Measurements from ENCODE around the gene ARRDC4.

Gene ARRDC4

GRCh38 chr15:97998307-97999071 lies 38.0 kb downstream of the ARRDC4 start:
- DNase-seq (ENCODE audit: low spot score) = no peak

GRCh38 chr15:98000249-98001203 lies 40.0 kb downstream of the ARRDC4 start:
- DNase-seq (ENCODE audit: low spot score) = no peak

GRCh38 chr15:98001663-98002194 lies 41.2 kb downstream of the ARRDC4 start:
- DNase-seq (ENCODE audit: low spot score) = no peak

- no peak for DNase-seq (ENCODE audit: low spot score)
Observed at GRCh38 chr15:98002419-98002818, 41.9 kb downstream of the ARRDC4 start.

GRCh38 chr15:98002866-98003265 lies 42.4 kb downstream of the ARRDC4 start:
- DNase-seq (ENCODE audit: low spot score) = no peak

- no peak for DNase-seq (ENCODE audit: low spot score)
Observed at GRCh38 chr15:98003518-98003917, 43.0 kb downstream of the ARRDC4 start.

GRCh38 chr15:98003996-98004395 lies 43.5 kb downstream of the ARRDC4 start:
- DNase-seq (ENCODE audit: low spot score) = no peak

GRCh38 chr15:98005659-98006058 lies 45.2 kb downstream of the ARRDC4 start:
- DNase-seq (ENCODE audit: low spot score) = no peak

GRCh38 chr15:98009169-98009568 lies 48.7 kb downstream of the ARRDC4 start:
- DNase-seq (ENCODE audit: low spot score) = no peak

GRCh38 chr15:98009971-98010370 lies 49.5 kb downstream of the ARRDC4 start:
- DNase-seq (ENCODE audit: low spot score) = no peak

- no peak for DNase-seq (ENCODE audit: low spot score)
Observed at GRCh38 chr15:98012354-98012753, 51.9 kb downstream of the ARRDC4 start.

- no peak for DNase-seq (ENCODE audit: low spot score)
Observed at GRCh38 chr15:98013631-98014030, 53.1 kb downstream of the ARRDC4 start.

- no peak for DNase-seq (ENCODE audit: low spot score)
Observed at GRCh38 chr15:98017150-98017964, 56.9 kb downstream of the ARRDC4 start.

- DNase-seq (ENCODE audit: low spot score) = no peak
Observed at GRCh38 chr15:98018761-98019351, 58.4 kb downstream of the ARRDC4 start.
